Iris pigment epithelial cell (primary cell): ENCODE measurements around the gene C6orf89.
"Not testable (repeated sequence)": the region's sequence is repeated elsewhere in the genome, so short reads cannot be mapped to it uniquely, and the experiment has no call there.

Experiments used
- DNase-seq: peaks from one replicate; pipeline ENCODE4 v3.0.0-alpha.2; 2011; ENCODE audit warnings: low read depth

C6orf89 gene

GRCh38 chr6:36924778-36925374 lies 39.1 kb downstream of the C6orf89 start:
- no peak for DNase-seq

DNA sequence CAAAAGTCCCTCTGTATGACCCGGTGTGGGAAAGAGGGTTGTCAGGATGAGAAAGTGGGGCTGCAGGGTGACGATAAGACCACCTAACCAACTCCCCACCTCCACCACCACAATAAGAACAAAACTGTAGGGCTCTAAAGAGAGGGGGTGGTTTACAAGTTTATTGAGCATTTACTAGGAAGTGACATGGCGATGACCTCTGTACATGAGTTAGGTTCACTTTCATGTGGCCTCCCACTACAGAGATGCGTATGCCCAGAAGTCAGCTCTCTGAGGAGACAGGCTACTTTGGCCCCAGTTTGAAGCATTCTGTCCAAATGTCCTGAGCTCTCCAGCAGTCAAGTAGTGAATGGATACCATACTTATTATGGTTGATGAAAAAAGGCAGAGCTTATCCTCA lies 40.1 kb downstream of the C6orf89 start:
- no peak for DNase-seq

DNA sequence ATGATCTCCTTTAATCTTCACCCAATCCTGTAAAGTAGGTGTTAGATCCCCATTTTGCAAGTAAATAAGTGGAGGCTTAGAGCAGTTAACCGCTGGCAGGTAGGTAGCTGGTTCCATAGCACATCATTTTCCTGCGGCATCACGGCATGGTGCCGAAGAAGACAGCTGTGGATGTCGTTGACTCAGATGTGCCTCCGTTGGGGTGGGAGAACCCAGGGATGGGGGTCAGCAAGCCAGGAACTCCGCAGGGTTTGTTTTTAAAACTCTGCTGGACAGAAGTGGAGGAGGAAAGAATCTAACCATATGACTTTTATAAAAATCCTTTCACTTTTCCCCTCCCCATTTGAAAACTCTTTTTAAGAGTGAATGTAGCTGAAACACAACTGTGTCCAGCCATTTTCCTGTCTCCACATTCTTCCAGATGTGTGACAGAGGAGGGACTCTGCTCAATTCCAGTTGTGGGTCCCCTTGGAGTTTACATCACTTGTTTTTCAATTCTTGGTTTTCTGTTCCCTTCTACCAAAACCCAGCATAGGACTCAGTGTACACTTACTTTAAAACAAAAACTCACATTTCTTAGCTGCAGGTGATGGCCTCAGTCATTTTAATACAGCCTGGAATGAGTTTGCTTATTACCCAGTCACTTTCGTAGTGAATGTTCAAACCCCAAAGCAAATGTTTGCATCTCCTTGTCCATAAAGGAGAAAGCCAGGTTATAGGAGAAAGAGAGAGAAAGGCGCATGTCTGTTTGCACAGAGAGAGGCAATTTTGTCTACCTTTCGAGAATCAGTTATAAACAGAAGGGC lies 41.2 kb downstream of the C6orf89 start:
- no peak for DNase-seq

DNA sequence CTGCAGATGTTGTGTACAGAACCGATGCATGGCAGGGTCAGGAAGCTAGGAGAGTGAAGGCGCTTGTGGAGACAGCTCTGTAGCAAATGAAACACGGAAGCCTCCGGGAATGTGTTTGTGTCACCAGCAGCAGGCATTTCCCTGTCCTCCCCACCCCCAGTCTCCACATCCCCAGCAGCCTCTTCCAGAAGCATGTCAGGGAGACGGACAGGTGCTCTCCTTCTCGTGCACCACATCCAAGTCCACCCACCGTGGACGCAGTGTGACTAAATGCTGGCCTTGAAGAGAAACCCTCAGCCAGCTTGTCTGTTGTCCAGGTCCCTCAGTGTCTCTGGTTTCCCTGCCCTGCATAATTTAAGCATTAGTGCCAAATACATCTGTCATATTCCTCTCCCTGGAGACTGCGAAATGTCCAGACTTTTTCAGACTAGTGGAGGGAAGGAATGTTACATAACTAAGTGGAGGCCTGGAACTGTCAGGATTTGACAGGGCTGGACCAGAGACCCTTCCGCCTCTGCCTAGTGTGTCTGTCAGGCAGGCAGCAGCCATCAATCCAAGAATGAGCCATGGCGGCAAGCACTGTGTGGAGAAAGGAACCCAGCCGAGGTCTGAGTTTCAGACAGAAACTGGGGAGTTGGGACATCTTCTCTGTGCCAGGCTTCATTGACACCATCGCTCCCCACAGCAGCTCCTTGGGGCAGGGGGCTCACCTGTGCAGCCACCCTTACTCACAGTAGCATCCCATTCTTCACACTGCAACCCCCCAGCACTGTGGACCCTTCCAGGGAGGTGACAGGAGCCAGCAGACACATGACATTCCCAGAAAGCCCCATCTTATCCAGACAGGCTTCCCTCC lies 42.2 kb downstream of the C6orf89 start:
- DNase-seq = peak; percentile 50

- no peak for DNase-seq
Observed at GRCh38 chr6:36928547-36928918, 42.8 kb downstream of the C6orf89 start.

- no peak for DNase-seq
Observed at GRCh38 chr6:36929152-36929551, 43.4 kb downstream of the C6orf89 start.

DNA sequence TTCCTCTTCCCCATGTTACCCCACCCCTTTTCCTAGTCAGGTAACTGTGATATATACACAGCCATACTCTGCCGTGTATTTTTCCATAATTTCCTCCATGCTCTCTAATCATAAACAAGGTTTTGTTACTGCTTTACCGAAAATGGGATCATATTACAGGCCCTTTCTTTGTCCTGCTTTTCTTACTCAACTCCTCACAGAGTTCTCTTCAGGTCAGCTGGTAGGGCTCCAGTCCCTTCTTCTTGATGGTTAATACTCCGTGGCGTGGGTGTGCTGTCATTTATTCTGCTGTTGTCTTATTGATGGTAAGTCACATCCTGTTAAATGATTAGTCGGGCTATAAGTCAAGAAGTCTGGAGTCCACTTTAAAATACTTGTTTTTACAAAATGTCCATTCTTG lies 43.9 kb downstream of the C6orf89 start:
- DNase-seq = peak; percentile 89

DNA sequence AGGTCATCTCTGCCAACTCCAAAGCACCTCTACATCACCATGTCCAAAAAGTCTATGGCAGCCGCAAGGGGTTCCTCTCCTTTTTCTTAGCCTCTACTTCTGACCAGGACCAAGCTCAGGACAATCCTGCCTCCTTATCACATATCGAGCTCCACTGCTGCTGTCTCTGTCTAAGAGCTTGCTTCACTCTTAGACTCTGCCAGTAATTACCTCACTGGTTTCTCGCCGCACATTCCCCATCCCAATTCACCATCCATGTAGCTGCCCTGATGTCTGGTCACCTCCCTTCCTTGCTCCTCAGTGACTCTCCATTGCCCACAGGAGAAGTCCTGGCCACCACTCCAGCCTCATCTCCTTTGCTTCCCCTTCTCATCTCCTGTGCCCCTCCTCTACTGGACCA lies 44.7 kb downstream of the C6orf89 start:
- no peak for DNase-seq

DNA sequence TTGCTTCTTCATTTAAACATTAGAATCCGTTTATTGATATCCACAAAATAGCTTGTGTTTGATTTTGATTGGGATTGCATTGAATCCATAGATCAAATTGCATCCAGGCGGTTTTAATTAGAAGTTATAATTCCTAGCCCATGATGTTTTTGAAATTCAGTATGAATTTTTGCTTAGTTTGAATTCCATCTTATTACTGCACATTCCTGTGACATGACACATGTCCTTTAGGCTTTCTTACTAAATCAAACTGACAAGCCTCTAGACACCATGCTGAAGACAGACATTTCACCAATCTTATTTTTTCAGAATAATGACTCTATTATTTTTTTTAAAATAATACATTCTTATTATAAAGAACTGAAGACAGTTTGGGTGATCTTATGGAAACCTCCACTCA lies 47.4 kb downstream of the C6orf89 start:
- DNase-seq = peak; percentile 78

DNA sequence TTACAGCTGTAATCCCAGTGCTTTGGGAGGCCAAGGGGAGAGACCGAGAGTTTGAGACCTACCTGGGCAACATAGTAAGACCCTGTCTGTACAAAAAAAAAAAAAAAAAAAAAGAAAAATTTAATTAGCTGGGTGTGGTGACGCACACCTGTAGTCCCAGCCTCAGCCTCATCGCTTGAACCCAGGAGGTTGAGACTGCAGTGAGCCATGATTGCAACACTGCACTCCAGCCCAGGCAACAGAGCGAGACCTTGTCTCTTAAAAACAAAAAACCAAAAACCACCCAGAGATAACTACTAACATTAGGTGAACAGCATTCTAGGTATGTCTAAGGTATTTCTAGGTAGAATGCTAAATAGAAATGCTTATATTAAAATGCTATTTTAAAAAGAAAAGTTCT lies 47.8 kb downstream of the C6orf89 start:
- DNase-seq = no peak

DNA sequence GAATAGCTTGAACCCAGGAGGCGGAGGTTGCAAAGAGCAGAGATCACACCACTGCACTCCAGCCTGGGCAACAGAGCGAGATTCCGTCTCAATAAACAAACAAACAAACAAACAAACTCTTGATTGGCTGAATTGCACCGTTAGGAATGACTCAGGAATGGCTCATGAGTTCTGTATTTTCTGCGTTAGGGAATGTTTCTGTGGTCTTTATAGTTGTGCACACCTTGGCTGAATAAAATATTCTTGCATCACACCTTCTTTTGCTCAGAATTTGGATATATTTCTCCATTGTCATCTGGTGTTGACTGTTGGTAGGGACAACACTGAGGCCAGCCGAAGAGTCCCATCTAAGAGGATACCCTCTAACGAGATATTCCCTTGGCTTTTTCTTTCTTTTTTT lies 49.1 kb downstream of the C6orf89 start:
- no peak for DNase-seq

DNA sequence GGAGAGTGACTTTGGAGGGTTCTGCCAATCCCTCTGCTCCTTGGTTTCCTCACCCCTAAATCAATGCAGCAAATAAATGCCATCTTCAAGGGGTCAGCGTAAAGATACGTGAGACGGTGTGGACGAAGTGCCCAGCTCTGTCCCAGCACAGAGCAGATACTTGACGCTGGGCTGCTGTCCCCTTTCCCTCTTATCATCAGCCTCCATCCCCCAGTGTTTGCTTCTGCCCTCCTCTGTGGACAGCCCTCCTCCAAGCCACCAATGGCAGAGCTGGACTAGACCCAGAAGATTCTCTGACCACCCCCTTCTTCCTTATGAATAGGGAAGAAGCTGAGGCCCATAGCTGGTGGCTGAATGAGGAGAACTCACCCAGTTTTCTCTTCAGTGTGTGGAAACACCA lies 51.1 kb downstream of the C6orf89 start:
- DNase-seq = no peak

DNA sequence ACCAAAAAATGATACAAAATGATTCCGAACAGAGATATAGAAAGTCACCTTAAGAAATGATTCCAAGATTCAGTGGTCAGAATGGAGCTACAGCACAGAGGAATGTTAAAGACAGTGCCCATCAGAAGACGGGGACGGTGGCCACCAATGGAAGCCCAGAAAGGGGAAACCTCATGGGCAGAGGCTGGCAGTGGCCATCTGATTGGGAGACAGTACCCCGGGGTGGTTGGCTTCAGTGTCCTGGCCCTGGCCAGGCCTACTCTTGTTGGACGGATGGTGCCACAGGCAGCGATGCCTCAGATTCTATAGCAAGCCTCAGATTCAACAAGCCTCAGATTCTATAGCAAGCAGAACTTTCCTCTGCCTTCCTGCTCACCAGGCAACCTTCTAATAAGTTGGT lies 52.1 kb downstream of the C6orf89 start:
- DNase-seq = no peak

DNA sequence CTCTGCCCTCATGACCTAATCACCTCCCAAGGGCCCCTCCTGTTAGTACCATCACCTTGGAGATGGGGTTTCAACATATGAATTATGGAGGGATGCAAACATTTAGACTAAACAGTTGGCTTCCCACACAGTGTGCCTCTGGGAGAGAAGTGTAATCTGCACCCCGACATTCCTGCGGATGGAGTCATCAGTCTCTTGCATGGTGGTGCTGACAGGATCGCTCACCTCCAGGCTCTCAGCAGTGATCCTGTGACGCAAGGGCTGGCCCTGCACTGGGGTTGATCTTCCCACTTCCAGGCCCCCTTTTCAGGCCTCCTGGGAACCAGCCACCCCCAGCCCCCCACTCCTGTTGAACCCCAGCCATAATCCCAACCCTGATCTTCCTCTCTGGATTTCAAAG lies 52.8 kb downstream of the C6orf89 start:
- DNase-seq = peak; percentile 99

- DNase-seq = not testable (repeated sequence)
Observed at GRCh38 chr6:36939005-36939404, 53.3 kb downstream of the C6orf89 start.

GRCh38 chr6:36940027-36940426 lies 54.3 kb downstream of the C6orf89 start:
- no peak for DNase-seq

DNA sequence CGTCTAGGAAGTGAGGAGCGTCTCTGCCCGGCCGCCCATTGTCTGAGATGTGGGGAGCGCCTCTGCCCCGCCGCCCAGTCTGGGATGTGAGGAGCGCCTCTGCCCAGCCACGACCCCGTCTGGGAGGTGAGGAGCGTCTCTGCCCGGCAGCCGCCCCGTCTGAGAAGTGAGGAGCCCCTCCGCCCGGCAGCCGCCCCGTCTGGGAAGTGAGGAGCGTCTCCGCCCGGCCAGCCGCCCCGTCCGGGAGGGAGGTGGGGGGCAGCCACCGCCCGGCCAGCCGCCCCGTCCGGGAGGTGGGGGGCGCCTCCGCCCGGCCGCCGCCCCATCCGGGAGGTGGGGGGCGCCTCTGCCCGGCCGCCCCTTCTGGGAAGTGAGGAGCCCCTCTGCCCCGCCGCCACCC lies 55.8 kb downstream of the C6orf89 start:
- not testable (repeated sequence) for DNase-seq

- not testable (repeated sequence) for DNase-seq
Observed at GRCh38 chr6:36942329-36942728, 56.6 kb downstream of the C6orf89 start.

DNA sequence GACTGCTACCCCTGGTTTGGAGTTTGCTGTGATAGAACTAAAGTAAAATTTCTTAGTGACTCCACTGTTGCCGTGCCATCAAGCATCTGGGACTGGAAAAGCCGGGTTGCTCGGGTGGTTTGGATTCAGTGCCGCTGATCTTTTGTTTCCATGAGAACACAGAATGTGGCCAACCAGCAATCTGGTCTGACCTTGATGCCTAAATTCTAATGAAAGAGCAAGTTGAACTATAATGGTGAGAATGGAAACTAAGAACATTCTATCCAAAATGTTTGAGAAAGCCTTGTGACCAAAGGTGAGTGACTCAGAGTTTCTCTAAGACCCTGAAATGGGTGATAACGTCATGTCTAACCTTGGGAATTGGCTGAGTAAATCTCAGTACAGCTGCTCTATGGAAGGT lies 58.9 kb downstream of the C6orf89 start:
- peak; percentile 78 for DNase-seq

GRCh38 chr6:36945301-36945700 lies 59.5 kb downstream of the C6orf89 start:
- DNase-seq = no peak

DNA sequence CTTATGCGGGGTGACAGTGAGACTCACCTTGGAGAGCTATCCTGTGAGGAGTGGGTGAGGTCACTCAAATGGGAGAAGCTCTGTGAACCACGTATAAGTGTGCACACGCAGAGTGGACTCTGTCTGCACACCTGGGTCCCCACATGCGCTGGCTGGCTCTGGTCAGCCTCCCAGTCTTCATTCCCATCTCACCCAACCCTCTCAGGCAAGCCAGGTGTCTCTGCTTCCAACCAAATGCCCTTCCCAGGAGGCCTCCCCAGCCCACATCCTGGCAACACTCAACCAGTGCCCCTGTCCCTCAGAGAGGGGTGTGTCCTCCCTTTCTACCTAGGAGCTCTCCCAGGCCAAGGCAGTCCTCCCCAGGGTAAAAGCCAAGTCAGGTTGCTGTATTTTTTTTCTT lies 60.8 kb downstream of the C6orf89 start:
- DNase-seq = no peak

DNA sequence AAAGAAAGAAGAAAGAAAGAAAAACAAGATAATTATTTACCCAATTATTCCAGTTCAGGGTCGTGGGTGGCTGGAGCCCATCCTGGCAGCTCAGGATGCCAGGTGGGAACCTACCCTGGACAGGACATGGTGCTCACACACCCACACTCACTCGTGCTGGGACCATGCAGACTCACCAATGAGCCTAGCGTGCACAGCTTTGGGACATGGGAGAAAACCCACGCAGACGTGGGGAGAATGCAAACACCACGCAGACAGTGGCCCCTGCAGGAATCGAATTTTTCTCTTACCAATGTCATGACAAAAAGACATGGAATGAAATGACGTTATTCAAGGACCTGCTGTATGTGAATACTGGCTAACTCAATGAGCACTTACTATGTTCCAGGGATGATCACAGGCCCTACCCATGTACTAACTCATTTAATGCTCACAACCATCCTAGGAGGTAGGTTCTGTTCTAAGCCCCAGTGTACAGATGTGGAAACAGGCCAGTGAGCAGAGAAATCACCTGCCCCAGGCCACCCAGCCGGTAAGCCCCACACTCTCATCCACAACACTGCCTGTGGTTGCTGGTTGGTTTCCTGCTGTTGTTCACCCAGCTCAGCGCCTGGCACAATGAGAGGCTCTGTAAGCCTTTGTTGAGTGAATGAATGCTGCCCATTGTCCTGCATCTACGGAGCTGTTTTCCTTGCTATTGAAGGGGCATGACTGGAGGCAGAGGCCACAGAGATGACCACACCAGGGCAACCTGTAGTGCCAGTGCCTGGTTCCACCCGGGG lies 62.0 kb downstream of the C6orf89 start:
- no peak for DNase-seq
